Measurements from ENCODE around the gene UBE3D.

Gene UBE3D

GRCh38 chr6:82878812-82879211, 186.8 kb downstream of the UBE3D start:
- no peak overlapping the region for H3K27ac ChIP-seq
- no peaks in the 10 kb centered on the region for H3K27me3 ChIP-seq (ENCODE audit: control insufficient read depth, insufficient read depth, low read length)
- no peak overlapping the region for H3K4me3 ChIP-seq (ENCODE audit: low read depth, low read length)
- H3K36me3 ChIP-seq (ENCODE audit: control insufficient read depth, insufficient read depth, low read length): no peaks in the 10 kb centered on the region
- no peaks in the 10 kb centered on the region for H3K79me2 ChIP-seq
- H3K4me2 ChIP-seq (ENCODE audit: low read length): no peak overlapping the region
- TF ChIP-seq, protein P1, sequence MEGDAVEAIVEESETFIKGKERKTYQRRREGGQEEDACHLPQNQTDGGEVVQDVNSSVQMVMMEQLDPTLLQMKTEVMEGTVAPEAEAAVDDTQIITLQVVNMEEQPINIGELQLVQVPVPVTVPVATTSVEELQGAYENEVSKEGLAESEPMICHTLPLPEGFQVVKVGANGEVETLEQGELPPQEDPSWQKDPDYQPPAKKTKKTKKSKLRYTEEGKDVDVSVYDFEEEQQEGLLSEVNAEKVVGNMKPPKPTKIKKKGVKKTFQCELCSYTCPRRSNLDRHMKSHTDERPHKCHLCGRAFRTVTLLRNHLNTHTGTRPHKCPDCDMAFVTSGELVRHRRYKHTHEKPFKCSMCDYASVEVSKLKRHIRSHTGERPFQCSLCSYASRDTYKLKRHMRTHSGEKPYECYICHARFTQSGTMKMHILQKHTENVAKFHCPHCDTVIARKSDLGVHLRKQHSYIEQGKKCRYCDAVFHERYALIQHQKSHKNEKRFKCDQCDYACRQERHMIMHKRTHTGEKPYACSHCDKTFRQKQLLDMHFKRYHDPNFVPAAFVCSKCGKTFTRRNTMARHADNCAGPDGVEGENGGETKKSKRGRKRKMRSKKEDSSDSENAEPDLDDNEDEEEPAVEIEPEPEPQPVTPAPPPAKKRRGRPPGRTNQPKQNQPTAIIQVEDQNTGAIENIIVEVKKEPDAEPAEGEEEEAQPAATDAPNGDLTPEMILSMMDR (IDR thresholded peaks at IDR 0.05): no peak
- no peak overlapping the region for H3K9ac ChIP-seq
- no peak overlapping the region for H2AFZ ChIP-seq
- H3K9me3 ChIP-seq (ENCODE audit: control insufficient read depth, low read length): no peaks in the 10 kb centered on the region
- H3K4me1 ChIP-seq: no peaks in the 10 kb centered on the region

GRCh38 chr6:82877213-82878195, 188.1 kb downstream of the UBE3D start:
- H3K36me3 ChIP-seq (ENCODE audit: control insufficient read depth, insufficient read depth, low read length): no peaks in the 10 kb centered on the region
- H3K79me2 ChIP-seq: no peaks in the 10 kb centered on the region
- TF ChIP-seq, protein P1 (IDR thresholded peaks at IDR 0.05): no peak
- H3K4me1 ChIP-seq: no peaks in the 10 kb centered on the region
- no peak overlapping the region for H3K9ac ChIP-seq
- H3K4me3 ChIP-seq (ENCODE audit: low read depth, low read length): no peak overlapping the region
- no peaks in the 10 kb centered on the region for H3K9me3 ChIP-seq (ENCODE audit: control insufficient read depth, low read length)
- H2AFZ ChIP-seq: no peak overlapping the region
- no peak overlapping the region for H3K27ac ChIP-seq
- no peak overlapping the region for H3K4me2 ChIP-seq (ENCODE audit: low read length)
- no peaks in the 10 kb centered on the region for H3K27me3 ChIP-seq (ENCODE audit: control insufficient read depth, insufficient read depth, low read length)

- H3K79me2 ChIP-seq: no peaks in the 10 kb centered on the region
- H3K4me3 ChIP-seq (ENCODE audit: low read depth, low read length): no peak overlapping the region
- H3K27ac ChIP-seq: no peak overlapping the region
- no peaks in the 10 kb centered on the region for H3K36me3 ChIP-seq (ENCODE audit: control insufficient read depth, insufficient read depth, low read length)
- H2AFZ ChIP-seq: no peak overlapping the region
- H3K9ac ChIP-seq: no peak overlapping the region
- no peaks in the 10 kb centered on the region for H3K4me1 ChIP-seq
- no peaks in the 10 kb centered on the region for H3K9me3 ChIP-seq (ENCODE audit: control insufficient read depth, low read length)
- TF ChIP-seq, protein P1 (IDR thresholded peaks at IDR 0.05): no peak
- no peaks in the 10 kb centered on the region for H3K27me3 ChIP-seq (ENCODE audit: control insufficient read depth, insufficient read depth, low read length)
- H3K4me2 ChIP-seq (ENCODE audit: low read length): no peak overlapping the region
Observed at GRCh38 chr6:82875573-82876185, 190.0 kb downstream of the UBE3D start.

DNA sequence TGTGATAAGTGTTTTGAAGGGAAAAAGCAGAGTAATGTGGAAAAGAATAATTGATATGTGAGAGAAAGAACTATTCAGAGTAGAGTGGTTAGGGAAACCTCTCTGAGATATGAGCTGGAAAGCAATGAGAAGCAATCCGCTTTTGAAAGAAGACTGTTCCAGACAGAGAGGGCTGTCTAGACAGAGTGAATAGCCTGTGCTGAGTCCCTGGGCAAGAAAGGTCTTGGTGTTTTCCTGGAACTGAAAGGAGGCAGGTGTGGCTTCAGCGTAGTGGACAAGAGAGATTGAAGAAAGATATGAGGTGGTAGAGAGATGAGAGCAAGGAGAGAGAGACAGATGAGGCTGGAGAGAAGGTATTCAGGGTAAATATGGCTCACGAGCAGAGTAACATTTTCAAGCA, 190.8 kb downstream of the UBE3D start:
- H3K4me3 ChIP-seq (ENCODE audit: low read depth, low read length): no peak overlapping the region
- no peak overlapping the region for H3K27ac ChIP-seq
- H3K79me2 ChIP-seq: no peaks in the 10 kb centered on the region
- H3K4me1 ChIP-seq: no peaks in the 10 kb centered on the region
- no peaks in the 10 kb centered on the region for H3K36me3 ChIP-seq (ENCODE audit: control insufficient read depth, insufficient read depth, low read length)
- no peak overlapping the region for H2AFZ ChIP-seq
- H3K9me3 ChIP-seq (ENCODE audit: control insufficient read depth, low read length): no peaks in the 10 kb centered on the region
- no peaks in the 10 kb centered on the region for H3K27me3 ChIP-seq (ENCODE audit: control insufficient read depth, insufficient read depth, low read length)
- TF ChIP-seq, protein P1 (IDR thresholded peaks at IDR 0.05): no peak
- no peak overlapping the region for H3K4me2 ChIP-seq (ENCODE audit: low read length)
- no peak overlapping the region for H3K9ac ChIP-seq
